Measurements from ENCODE around the gene TRAPPC8. TPM values are rescaled to one million over a fixed set of nuclear protein-coding genes. Genes with fewer than 3 reads are reported as not detected.

Gene TRAPPC8
- total RNA-seq, 2 donors from 2014 or later: 18.7 to 20.8 TPM

GRCh38 chr18:31792580-31792911 lies 150.4 kb downstream of the TRAPPC8 start:
- Histone ChIP-seq H3K27me3 (no peaks in the 10 kb centered on the region), H3K4me3 (no peak overlapping the region), H3K4me1 (no peaks in the 10 kb centered on the region), H3K9me3 (no peaks in the 10 kb centered on the region), H3K36me3 (replicated peaks in 1 of 2; ENCODE audit: insufficient read depth in 1 of 2, low read depth in 2 of 2) (no peaks in the 10 kb centered on the region), H3K27ac (no peak overlapping the region)
- intact Hi-C loops (cut with DNase I): no loop called here
- TF ChIP-seq CTCF (IDR thresholded peaks at IDR 0.05): no peak
- TF ChIP-seq POLR2A (IDR thresholded peaks at IDR 0.05): no peak
- WGBS, 2 donors: 82 to 92% methylated on average over 2 of the region's 2 CpGs
- no peak for DNase-seq
- ATAC-seq: no peak

- H3K27ac ChIP-seq: no peak overlapping the region
- 69 to 78% methylated on average over 6 of the region's 6 CpGs for WGBS, 2 donors
- intact Hi-C loops (cut with DNase I): no loop called here
- DNase-seq (peak in 1 of 4 donors; percentile 21), ATAC-seq (no peak)
- TF ChIP-seq POLR2A (IDR thresholded peaks at IDR 0.05) (no peak), CTCF (IDR thresholded peaks at IDR 0.05) (no peak)
- H3K36me3 ChIP-seq (replicated peaks in 1 of 2; ENCODE audit: insufficient read depth in 1 of 2, low read depth in 2 of 2): no peaks in the 10 kb centered on the region
- H3K9me3 ChIP-seq: no peaks in the 10 kb centered on the region
- H3K27me3 ChIP-seq: no peaks in the 10 kb centered on the region
- no peaks in the 10 kb centered on the region for H3K4me1 ChIP-seq
- H3K4me3 ChIP-seq: no peak overlapping the region
Observed at GRCh38 chr18:31791817-31792579, 150.9 kb downstream of the TRAPPC8 start.

GRCh38 chr18:31789409-31789808 lies 153.5 kb downstream of the TRAPPC8 start:
- WGBS, 2 donors: 66 to 68% methylated on average over 10 of the region's 10 CpGs
- Histone ChIP-seq H3K4me3 (no peak overlapping the region), H3K9me3 (no peaks in the 10 kb centered on the region), H3K36me3 (replicated peaks in 1 of 2; ENCODE audit: insufficient read depth in 1 of 2, low read depth in 2 of 2) (no peaks in the 10 kb centered on the region), H3K27ac (no peak overlapping the region), H3K27me3 (no peaks in the 10 kb centered on the region), H3K4me1 (no peaks in the 10 kb centered on the region)
- no peak for DNase-seq
- ATAC-seq: no peak
- TF ChIP-seq CTCF (IDR thresholded peaks at IDR 0.05): no peak
- TF ChIP-seq POLR2A (IDR thresholded peaks at IDR 0.05): no peak
- intact Hi-C loops (cut with DNase I): no loop called here

GRCh38 chr18:31783059-31783458 lies 159.9 kb downstream of the TRAPPC8 start:
- ATAC-seq (no peak), DNase-seq (no peak)
- intact Hi-C loops (cut with DNase I): no loop called here
- no peak for TF ChIP-seq POLR2A (IDR thresholded peaks at IDR 0.05)
- TF ChIP-seq CTCF (IDR thresholded peaks at IDR 0.05): no peak
- WGBS, 2 donors: 65 to 90% methylated on average over 3 of the region's 3 CpGs
- Histone ChIP-seq H3K4me1 (no peaks in the 10 kb centered on the region), H3K4me3 (no peak overlapping the region), H3K27me3 (no peaks in the 10 kb centered on the region), H3K36me3 (replicated peaks in 1 of 2; ENCODE audit: insufficient read depth in 1 of 2, low read depth in 2 of 2) (no peaks in the 10 kb centered on the region), H3K27ac (no peak overlapping the region), H3K9me3 (peaks cover 0 to 11% (median 3%) of the 10 kb centered on the region in 3 donors)

Small RNA genes within 50 kb of the gene (small RNA-seq; reads per million reads assigned to genes)
- gene RNU6-1050P: not detected

Other genes with a start within 250 kb of the TRAPPC8 start
- not detected for gene SLC25A52, start 182.2 kb downstream of the TRAPPC8 start, total RNA-seq
- gene RNF125, start 75.7 kb upstream of the TRAPPC8 start, total RNA-seq: 1 to 10 TPM; 2.6 to 4.9 TPM
- gene RNF138, start 148.7 kb upstream of the TRAPPC8 start, total RNA-seq: 10 to 100 TPM in 1 of 2 donors, 1 to 10 TPM in 1; 5.3 to 10.4 TPM
- not detected for gene MEP1B, start 246.9 kb upstream of the TRAPPC8 start, total RNA-seq